H1 (cell line): ENCODE results near the gene CLDND1. TPM values are rescaled to one million over a fixed set of nuclear protein-coding genes. Genes with fewer than 3 reads are reported as not detected.
A peak's percentile ranks its signal among the peaks of the same experiment; 100 is the strongest.

Source experiments
- CTCF ChIA-PET: fragments of 300-600 bp; sonication (Branson Sonifier 250); formaldehyde crosslinking; loops from one replicate; lab custom pipeline; 2021; ENCODE audit not compliant: partially characterized antibody; lab: Charles Lee
- POLR2A ChIA-PET: fragments of 300-600 bp; sonication (Branson Sonifier 250); formaldehyde crosslinking; loops from one replicate; lab custom pipeline; 2021; ENCODE audit warnings: inconsistent platforms; ENCODE audit not compliant: partially characterized antibody; lab: Charles Lee
- DNase-seq, 2 experiments: peaks; one replicate each; pipeline versions ENCODE4 v3.0.0 to v3.0.0-alpha.2; 2010 to 2022; ENCODE audit warnings: low spot score in 2 of 2, low read depth in 1 of 2, mixed read lengths in 1 of 2
- FAIRE-seq: peaks from 2 replicates; lab custom pipeline; 2011; peaks lifted over from hg19 to GRCh38; lab: Jason Lieb, UNC
- H2AFZ ChIP-seq: 2 replicates; pipeline ENCODE4 v1.8.1; 2012; ENCODE audit warnings: low read length, inconsistent platforms
- H2AK5ac ChIP-seq: 2 replicates; pipeline ENCODE4 v1.6.1; 2013; ENCODE audit warnings: low read depth, low read length
- H2BK120ac ChIP-seq: replicated peaks from 2 replicates; pipeline ENCODE3; 2013; ENCODE audit warnings: low read depth, low read length, inconsistent platforms
- H2BK12ac ChIP-seq: 2 replicates; pipeline ENCODE4 v1.6.1; 2013; ENCODE audit warnings: low read depth, low read length
- H2BK15ac ChIP-seq: 2 replicates; pipeline ENCODE4 v1.6.1; 2013; ENCODE audit warnings: low read length
- H2BK20ac ChIP-seq: 2 replicates; pipeline ENCODE4 v1.6.1; 2013; ENCODE audit warnings: low read length
- H2BK5ac ChIP-seq: 2 replicates; pipeline ENCODE4 v1.6.1; 2013; ENCODE audit warnings: low read depth, low read length
- H3K14ac ChIP-seq: 2 replicates; pipeline ENCODE4 v1.6.1; 2013; ENCODE audit warnings: inconsistent platforms; ENCODE audit not compliant: insufficient read length
- H3K18ac ChIP-seq: 2 replicates; pipeline ENCODE4 v1.6.1; 2013; ENCODE audit warnings: low read length; ENCODE audit errors: extremely low read depth
- H3K23ac ChIP-seq: 2 replicates; pipeline ENCODE4 v1.6.1; 2013; ENCODE audit warnings: inconsistent platforms; ENCODE audit not compliant: insufficient read length
- H3K23me2 ChIP-seq: 2 replicates; pipeline ENCODE4 v1.6.1; 2013; ENCODE audit warnings: low read depth, low read length
- H3K27ac ChIP-seq: 2 replicates; pipeline ENCODE4 v1.6.1; 2011; ENCODE audit warnings: low read depth, low read length, inconsistent platforms
- H3K27me3 ChIP-seq, 4 experiments: replicated peaks in 1 of 4; 1 replicate in 1 of 4; 2 replicates in 3 of 4; pipeline versions ENCODE4 v1.6.1 to v1.8.1; 2011 to 2013; ENCODE audit warnings: low read length in 3 of 4, mild to moderate bottlenecking in 3 of 4, inconsistent platforms in 2 of 4, mixed read lengths in 2 of 4, moderate library complexity in 1 of 4; ENCODE audit not compliant: control insufficient read depth in 3 of 4, insufficient read depth in 3 of 4; ENCODE audit errors: extremely low read depth in 1 of 4
- H3K36me3 ChIP-seq, 4 experiments: 2 replicates each; pipeline versions ENCODE4 v1.6.1 to v1.8.1; 2011 to 2013; ENCODE audit warnings: mild to moderate bottlenecking in 4 of 4, low read length in 3 of 4, moderate library complexity in 2 of 4, control low read depth in 1 of 4, inconsistent platforms in 1 of 4; ENCODE audit not compliant: insufficient read depth in 4 of 4, control insufficient read depth in 2 of 4
- H3K4ac ChIP-seq: replicated peaks from 2 replicates; pipeline ENCODE3; 2013; ENCODE audit warnings: low read length, low read depth, mixed read lengths, inconsistent platforms; ENCODE audit not compliant: insufficient read length
- H3K4me1 ChIP-seq, 4 experiments: replicated peaks in 1 of 4; 1 replicate in 1 of 4; 2 replicates in 3 of 4; pipeline versions ENCODE4 v1.6.1 to v1.8.1; 2011 to 2013; ENCODE audit warnings: low read length in 3 of 4, inconsistent platforms in 2 of 4, mixed read lengths in 1 of 4; ENCODE audit not compliant: insufficient read depth in 4 of 4, control insufficient read depth in 3 of 4
- H3K4me2 ChIP-seq, 2 experiments: 2 replicates each; pipeline versions ENCODE4 v1.6.1 to v1.8.1; 2011 to 2013; ENCODE audit warnings: low read depth in 2 of 2, low read length in 2 of 2, control low read depth in 1 of 2, inconsistent platforms in 1 of 2, mild to moderate bottlenecking in 1 of 2; ENCODE audit not compliant: insufficient read depth in 1 of 2
- H3K4me3 ChIP-seq, 4 experiments: fragments of 200-600, 300-600 bp in 1 of 4; sonication (generic), shearing (Covaris generic), sonication (Bioruptor Twin) in 1 of 4; 2 replicates each; pipeline versions ENCODE4 v1.5.1 to v1.8.1; 2011 to 2016; ENCODE audit warnings: low read length in 4 of 4, low read depth in 3 of 4, control low read depth in 2 of 4, inconsistent platforms in 2 of 4, mild to moderate bottlenecking in 2 of 4, mixed read lengths in 1 of 4, moderate library complexity in 1 of 4; ENCODE audit not compliant: insufficient read depth in 2 of 4; ENCODE audit errors: extremely low read depth in 1 of 4
- H3K56ac ChIP-seq: replicated peaks from 2 replicates; pipeline ENCODE3; 2013; ENCODE audit warnings: low read depth, mild to moderate bottlenecking, mixed read lengths, low read length, inconsistent platforms; ENCODE audit not compliant: insufficient read length
- H3K79me1 ChIP-seq: 2 replicates; pipeline ENCODE4 v1.6.1; 2013; ENCODE audit warnings: low read depth, low read length, control low read depth
- H3K79me2 ChIP-seq, 2 experiments: 2 replicates each; pipeline versions ENCODE4 v1.6.1 to v1.8.1; 2012 to 2013; ENCODE audit warnings: low read length in 2 of 2, mild to moderate bottlenecking in 2 of 2, inconsistent platforms in 1 of 2; ENCODE audit not compliant: insufficient read depth in 2 of 2, control insufficient read depth in 1 of 2
- H3K9ac ChIP-seq, 4 experiments: replicated peaks in 1 of 4; 1 replicate in 1 of 4; 2 replicates in 3 of 4; pipeline versions ENCODE4 v1.6.1 to v1.8.1; 2011 to 2013; ENCODE audit warnings: low read depth in 3 of 4, low read length in 3 of 4, control low read depth in 2 of 4, mild to moderate bottlenecking in 2 of 4, moderate library complexity in 2 of 4, inconsistent platforms in 1 of 4; ENCODE audit errors: extremely low read depth in 1 of 4
- H3K9me3 ChIP-seq, 2 experiments: 2 replicates each; pipeline versions ENCODE4 v1.6.1 to v1.8.1; 2012 to 2013; ENCODE audit warnings: mild to moderate bottlenecking in 2 of 2, moderate library complexity in 2 of 2, control low read depth in 1 of 2, inconsistent platforms in 1 of 2, low read depth in 1 of 2, low read length in 1 of 2, mixed read lengths in 1 of 2; ENCODE audit not compliant: insufficient read depth in 2 of 2
- H4K20me1 ChIP-seq, 2 experiments: replicated peaks in 1 of 2; 2 replicates each; pipeline versions ENCODE3 to v1.8.1; 2011 to 2013; ENCODE audit warnings: inconsistent platforms in 2 of 2, low read length in 2 of 2, mild to moderate bottlenecking in 1 of 2; ENCODE audit not compliant: insufficient read depth in 2 of 2, control insufficient read depth in 1 of 2
- H4K5ac ChIP-seq: 2 replicates; pipeline ENCODE4 v1.6.1; 2013; ENCODE audit warnings: low read length, low read depth, mixed read lengths, inconsistent platforms; ENCODE audit not compliant: insufficient read length
- H4K8ac ChIP-seq: 2 replicates; pipeline ENCODE4 v1.8.0; 2013; ENCODE audit warnings: mild to moderate bottlenecking, moderate library complexity, low read length, inconsistent platforms; ENCODE audit not compliant: insufficient read depth; ENCODE audit errors: extremely low read depth
- H4K91ac ChIP-seq: replicated peaks from 2 replicates; pipeline ENCODE3; 2013; ENCODE audit warnings: low read length, mixed read lengths, inconsistent platforms; ENCODE audit not compliant: insufficient read length
- BACH1 ChIP-seq: IDR thresholded peaks from 2 replicates; pipeline ENCODE4 v1.6.1; 2012; ENCODE audit warnings: low read length, improper control_type of control experiment
- CBX8 ChIP-seq: fragments of 300-800, 300-1000 bp; sonication (generic); IDR thresholded peaks from 2 replicates; pipeline ENCODE4 v1.7.1; 2016; ENCODE audit warnings: low read depth, low read length, borderline replicate concordance
- EP300 ChIP-seq, 2 experiments: IDR thresholded peaks; 1 replicate in 1 of 2; 2 replicates in 1 of 2; pipeline ENCODE4 v1.6.1; 2011 to 2012; ENCODE audit warnings: low read depth in 2 of 2, low read length in 2 of 2, mild to moderate bottlenecking in 2 of 2, borderline replicate concordance in 1 of 2, inconsistent platforms in 1 of 2, moderate library complexity in 1 of 2
- SAP30 ChIP-seq: fragments of 300-600 bp; sonication (generic); IDR thresholded peaks from 2 replicates; pipeline ENCODE4 v1.7.1; 2012; ENCODE audit warnings: low read length, moderate library complexity, mild to moderate bottlenecking, inconsistent platforms; ENCODE audit not compliant: insufficient read depth, insufficient replicate concordance
- SIN3A ChIP-seq, 2 experiments: IDR thresholded peaks in 1 of 2; conservative IDR thresholded peaks in 1 of 2; 2 replicates each; pipeline ENCODE4 v1.6.1; 2011 to 2012; ENCODE audit warnings: low read length in 2 of 2, improper control_type of control experiment in 1 of 2, low read depth in 1 of 2, mild to moderate bottlenecking in 1 of 2
- YY1 ChIP-seq: IDR thresholded peaks from 2 replicates; pipeline ENCODE4 v1.6.1; 2011; ENCODE audit warnings: low read depth, mild to moderate bottlenecking, low read length
- WGBS, 2 experiments: shearing (Covaris generic) in 1 of 2; methylation state at CpG; one replicate each; pipeline versions ENCODE4 v1.1.6 to v1.1.7; 2013 to 2015; ENCODE audit warnings: low lambda C conversion rate in 2 of 2, mixed read lengths in 2 of 2, inconsistent platforms in 1 of 2, low coverage in 1 of 2, missing lambda C conversion rate in 1 of 2; ENCODE audit not compliant: insufficient replicate concordance in 2 of 2, insufficient coverage in 1 of 2, insufficient read length in 1 of 2; ENCODE audit errors: extremely low coverage in 1 of 2, missing lambda C conversion rate in 1 of 2; 5-methylcytosine and 5-hydroxymethylcytosine counted together
- polyA plus RNA-seq, 7 experiments: library from polyadenylated mRNA; depleted of rRNA in 3 of 7; stranded (reverse) in 5 of 7; unstranded in 2 of 7; fragments of >200 nt in 5 of 7; fragments of 200-250 nt in 2 of 7; gene quantifications; 1 replicate in 5 of 7; 2 replicates in 1 of 7; 4 replicates in 1 of 7; pipeline versions ENCODE4 v1.2.1 to v1.2.3, GENCODE V29; 2011 to 2013; ENCODE audit warnings: missing spikeins in 2 of 7, mixed read lengths in 2 of 7
- total RNA-seq: library from RNA; stranded (reverse); fragmentation: NEBNext Ultra II Directional; extraction: Animal tissue kit (Norgen Biotek cat#: 25700); gene quantifications from 2 replicates; pipeline ENCODE4 v1.2.1, GENCODE V29; 2021
- TF ChIP-seq, protein P1 (sequence below), 3 experiments: IDR thresholded peaks; 1 replicate in 2 of 3; 2 replicates in 1 of 3; pipeline versions ENCODE4 v1.5.1 to v1.6.1; 2011; ENCODE audit warnings: low read length in 3 of 3, mild to moderate bottlenecking in 3 of 3, inconsistent platforms in 2 of 3, low read depth in 1 of 3, moderate library complexity in 1 of 3; ENCODE audit not compliant: insufficient read depth in 1 of 3; ENCODE audit errors: control extremely low read depth in 1 of 3

The CLDND1 gene
- total and polyA plus RNA-seq, 2 of the 8 experiments (the other 6 are each of a cell fraction or from before 2014, with no cell fraction given), result 68.2 to 152 TPM

GRCh38 chr3:98521897-98522543 is 682 bp downstream of the CLDND1 start:
- H2BK20ac ChIP-seq, result no peak overlapping the region
- H2BK120ac ChIP-seq, result no peak overlapping the region
- H3K23me2 ChIP-seq, result peaks cover 5% of the 10 kb centered on the region
- peak overlapping the region; percentile 73 to 98 (median 88) for H3K4me3 ChIP-seq
- FAIRE-seq, result peak; percentile 58
- DNase-seq, result no peak
- no peak overlapping the region for H4K91ac ChIP-seq
- no peak overlapping the region for H3K56ac ChIP-seq
- H3K4me2 ChIP-seq, result peak overlapping the region; percentile 76 to 81
- no peak overlapping the region for H3K14ac ChIP-seq
- H3K27ac ChIP-seq, result peak overlapping the region; percentile 88
- peak overlapping the region; percentile 75 to 89 (median 81) for H3K9ac ChIP-seq
- POLR2A ChIA-PET, result interaction anchor here (1.2 to 1.8 kb wide), 2 partner anchors 10 to 71 kb away, joined by 5 read pairs; partner anchors contain the start of gene CPOX
- H4K20me1 ChIP-seq, result no peaks in the 10 kb centered on the region
- peaks cover 0 to 3% (median 1%) of the 10 kb centered on the region in 4 experiments; a peak in 2 of 7 replicates for H3K4me1 ChIP-seq
- H3K36me3 ChIP-seq, result peaks cover 3 to 30% (median 7%) of the 10 kb centered on the region in 4 experiments; a peak in 5 of 8 replicates
- TF ChIP-seq YY1 (peak; percentile 59), BACH1 (peak; percentile 4; the same call in 1 of the 2 replicates), SAP30 (peak; percentile 74), CBX8 (no peak), EP300 (IDR thresholded peaks at IDR 0.05; ENCODE audit: borderline replicate concordance in 1 of 2, low read depth in 2 of 2, low read length in 2 of 2) (0 out of 3 replicates have a peak, but pooled peaks of 1 of the 2 experiments have one; percentile 10), SIN3A (conservative IDR thresholded peaks at IDR 0.05 in 1 of 2, IDR thresholded peaks at IDR 0.05 in 1 of 2; ENCODE audit: low read depth in 1 of 2, low read length in 2 of 2) (peak in 1 of 2 experiments; percentile 52; a peak in 1 of 4 replicates)
- TF ChIP-seq, protein P1, sequence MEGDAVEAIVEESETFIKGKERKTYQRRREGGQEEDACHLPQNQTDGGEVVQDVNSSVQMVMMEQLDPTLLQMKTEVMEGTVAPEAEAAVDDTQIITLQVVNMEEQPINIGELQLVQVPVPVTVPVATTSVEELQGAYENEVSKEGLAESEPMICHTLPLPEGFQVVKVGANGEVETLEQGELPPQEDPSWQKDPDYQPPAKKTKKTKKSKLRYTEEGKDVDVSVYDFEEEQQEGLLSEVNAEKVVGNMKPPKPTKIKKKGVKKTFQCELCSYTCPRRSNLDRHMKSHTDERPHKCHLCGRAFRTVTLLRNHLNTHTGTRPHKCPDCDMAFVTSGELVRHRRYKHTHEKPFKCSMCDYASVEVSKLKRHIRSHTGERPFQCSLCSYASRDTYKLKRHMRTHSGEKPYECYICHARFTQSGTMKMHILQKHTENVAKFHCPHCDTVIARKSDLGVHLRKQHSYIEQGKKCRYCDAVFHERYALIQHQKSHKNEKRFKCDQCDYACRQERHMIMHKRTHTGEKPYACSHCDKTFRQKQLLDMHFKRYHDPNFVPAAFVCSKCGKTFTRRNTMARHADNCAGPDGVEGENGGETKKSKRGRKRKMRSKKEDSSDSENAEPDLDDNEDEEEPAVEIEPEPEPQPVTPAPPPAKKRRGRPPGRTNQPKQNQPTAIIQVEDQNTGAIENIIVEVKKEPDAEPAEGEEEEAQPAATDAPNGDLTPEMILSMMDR (IDR thresholded peaks at IDR 0.05; ENCODE audit: control extremely low read depth in 1 of 3, insufficient read depth in 1 of 3, low read depth in 1 of 3, low read length in 3 of 3), result no peak
- no peak overlapping the region for H2AK5ac ChIP-seq
- no peak overlapping the region for H4K5ac ChIP-seq
- CTCF ChIA-PET, result interaction anchor here (0.6 kb wide), 1 partner anchor 436 kb away, joined by 3 read pairs; no protein-coding TSS in a partner anchor
- H3K79me1 ChIP-seq, result peaks cover 3% of the 10 kb centered on the region
- H3K27me3 ChIP-seq, result no peaks in the 10 kb centered on the region
- H3K4ac ChIP-seq, result no peak overlapping the region
- H3K23ac ChIP-seq, result no peak overlapping the region
- peak overlapping the region; percentile 20; the same call in 1 of the 2 replicates for H3K18ac ChIP-seq
- peak overlapping the region; percentile 77; the same call in 1 of the 2 replicates for H4K8ac ChIP-seq
- 2% methylated on average over 16 of the region's 16 CpGs; no CpG with 5 or more reads in 1 of the 2 experiments for WGBS, 2 experiments
- 0 out of 2 replicates have a peak overlapping the region, but pooled peaks have one; percentile 7 for H2BK5ac ChIP-seq
- H2AFZ ChIP-seq, result peak overlapping the region; percentile 24; the same call in 1 of the 2 replicates
- H3K9me3 ChIP-seq, result no peaks in the 10 kb centered on the region
- no peak overlapping the region for H2BK15ac ChIP-seq
- H2BK12ac ChIP-seq, result no peak overlapping the region
- peaks cover 8 to 40% of the 10 kb centered on the region in 2 experiments; a peak in 3 of 4 replicates for H3K79me2 ChIP-seq
